Measurements from ENCODE around the gene HAUS7.

The HAUS7 gene

DNA sequence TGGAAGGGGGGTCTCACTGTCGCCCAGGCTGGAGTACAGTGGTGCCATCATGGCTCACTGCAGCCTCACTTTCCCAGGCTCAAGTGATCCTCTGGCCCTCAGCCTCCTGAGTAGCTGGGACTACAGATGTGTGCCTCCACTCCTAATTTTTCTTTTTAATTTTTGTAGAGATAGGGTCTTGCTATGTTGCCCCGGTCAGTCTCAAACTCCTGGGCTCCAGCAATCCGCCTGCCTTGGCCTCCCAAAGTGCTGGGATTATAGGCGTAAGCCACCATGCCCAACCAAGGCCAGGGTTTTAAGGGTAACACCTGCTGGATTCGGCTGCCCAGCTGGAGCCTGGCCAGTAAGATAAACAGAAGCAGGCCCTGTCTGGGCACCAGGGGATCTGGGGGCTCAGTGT is 27.9 kb downstream of the HAUS7 start:
- 97% methylated on average over 5 of the region's 5 CpGs for WGBS (ENCODE audit: insufficient coverage)
- Histone ChIP-seq H3K27me3 (replicated peaks in 2 of 5; ENCODE audit: control insufficient read depth in 4 of 5, insufficient read depth in 5 of 5, low read length in 4 of 5) (peaks cover 0 to 3% (median 0%) of the 10 kb centered on the region in 5 experiments), H3K4me1 (ENCODE audit: control extremely low read depth in 1 of 4, control insufficient read depth in 4 of 4, insufficient read depth in 4 of 4, low read length in 3 of 4) (peaks cover 0 to 5% (median 0%) of the 10 kb centered on the region in 4 experiments), H3K9me3 (ENCODE audit: control extremely low read depth in 1 of 5, control insufficient read depth in 4 of 5, insufficient read depth in 2 of 5, low read depth in 1 of 5, low read length in 4 of 5) (peaks cover 0 to 4% (median 0%) of the 10 kb centered on the region in 5 experiments), H3K36me3 (ENCODE audit: control insufficient read depth in 4 of 4, insufficient read depth in 4 of 4, low read length in 3 of 4) (no peaks in the 10 kb centered on the region), H3K27ac (ENCODE audit: insufficient read depth in 1 of 2, low read depth in 1 of 2, low read length in 2 of 2, poor library complexity in 1 of 2, severe bottlenecking in 2 of 2) (no peak overlapping the region), H3K4me3 (ENCODE audit: control insufficient read depth in 1 of 7, extremely low read depth in 1 of 7, insufficient read depth in 4 of 7, low read depth in 2 of 7, low read length in 6 of 7) (no peak overlapping the region)
- DNase-seq = no peak
- POLR2A ChIA-PET = no interaction called here
- CTCF ChIA-PET = no interaction called here

DNA sequence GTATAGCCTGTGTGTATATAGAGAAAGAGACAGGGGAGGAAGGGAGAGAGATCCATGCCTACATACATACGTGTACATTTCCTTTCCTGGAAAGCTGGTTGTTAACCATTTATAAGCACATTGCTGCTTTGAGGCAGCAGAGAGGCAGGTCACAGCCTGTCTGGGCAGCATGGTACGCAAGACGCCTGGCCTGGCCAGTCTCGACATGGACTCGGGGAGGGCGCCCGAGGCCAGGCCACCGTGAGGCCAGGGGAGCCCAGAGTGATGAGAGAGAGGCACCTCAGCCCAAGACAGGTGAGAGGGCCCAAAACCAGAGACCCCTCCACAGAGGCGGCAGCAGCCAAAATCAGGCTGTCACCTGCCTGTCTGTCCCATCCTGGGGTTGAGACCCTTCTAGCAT is 28.4 kb downstream of the HAUS7 start:
- Histone ChIP-seq H3K36me3 (ENCODE audit: control insufficient read depth in 4 of 4, insufficient read depth in 4 of 4, low read length in 3 of 4) (no peaks in the 10 kb centered on the region), H3K4me3 (ENCODE audit: control insufficient read depth in 1 of 7, extremely low read depth in 1 of 7, insufficient read depth in 4 of 7, low read depth in 2 of 7, low read length in 6 of 7) (no peak overlapping the region), H3K4me1 (ENCODE audit: control extremely low read depth in 1 of 4, control insufficient read depth in 4 of 4, insufficient read depth in 4 of 4, low read length in 3 of 4) (peaks cover 0 to 5% (median 0%) of the 10 kb centered on the region in 4 experiments), H3K9me3 (ENCODE audit: control extremely low read depth in 1 of 5, control insufficient read depth in 4 of 5, insufficient read depth in 2 of 5, low read depth in 1 of 5, low read length in 4 of 5) (peaks cover 0 to 4% (median 0%) of the 10 kb centered on the region in 5 experiments), H3K27ac (ENCODE audit: insufficient read depth in 1 of 2, low read depth in 1 of 2, low read length in 2 of 2, poor library complexity in 1 of 2, severe bottlenecking in 2 of 2) (no peak overlapping the region), H3K27me3 (replicated peaks in 2 of 5; ENCODE audit: control insufficient read depth in 4 of 5, insufficient read depth in 5 of 5, low read length in 4 of 5) (peaks cover 0 to 3% (median 0%) of the 10 kb centered on the region in 5 experiments)
- POLR2A ChIA-PET = no interaction called here
- 94% methylated on average over 8 of the region's 9 CpGs for WGBS (ENCODE audit: insufficient coverage)
- DNase-seq = no peak
- CTCF ChIA-PET = no interaction called here

DNA sequence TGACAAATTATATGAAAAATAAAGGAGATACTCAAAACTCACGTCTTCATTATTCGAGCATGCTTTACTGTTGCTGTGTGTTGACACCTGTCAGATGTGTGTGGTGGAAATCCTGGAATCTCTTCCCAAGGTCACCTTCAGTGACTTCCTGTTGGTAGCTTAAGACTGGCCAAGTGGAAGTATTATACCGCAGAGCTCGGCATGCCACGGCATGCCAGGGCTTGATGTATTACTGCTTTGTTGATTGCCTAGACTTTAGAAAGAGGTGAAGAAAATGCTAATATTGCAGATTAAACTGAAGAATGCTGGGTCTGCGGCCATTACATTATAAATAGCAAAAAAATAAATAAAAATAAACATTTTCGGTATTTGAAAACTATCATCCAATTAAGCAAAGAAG is 29.1 kb downstream of the HAUS7 start:
- Histone ChIP-seq H3K36me3 (ENCODE audit: control insufficient read depth in 4 of 4, insufficient read depth in 4 of 4, low read length in 3 of 4) (no peaks in the 10 kb centered on the region), H3K27me3 (replicated peaks in 2 of 5; ENCODE audit: control insufficient read depth in 4 of 5, insufficient read depth in 5 of 5, low read length in 4 of 5) (peaks cover 0 to 3% (median 0%) of the 10 kb centered on the region in 5 experiments), H3K4me1 (ENCODE audit: control extremely low read depth in 1 of 4, control insufficient read depth in 4 of 4, insufficient read depth in 4 of 4, low read length in 3 of 4) (peaks cover 0 to 2% (median 0%) of the 10 kb centered on the region in 4 experiments), H3K27ac (ENCODE audit: insufficient read depth in 1 of 2, low read depth in 1 of 2, low read length in 2 of 2, poor library complexity in 1 of 2, severe bottlenecking in 2 of 2) (no peak overlapping the region), H3K9me3 (ENCODE audit: control extremely low read depth in 1 of 5, control insufficient read depth in 4 of 5, insufficient read depth in 2 of 5, low read depth in 1 of 5, low read length in 4 of 5) (peaks cover 0 to 4% (median 0%) of the 10 kb centered on the region in 5 experiments), H3K4me3 (ENCODE audit: control insufficient read depth in 1 of 7, extremely low read depth in 1 of 7, insufficient read depth in 4 of 7, low read depth in 2 of 7, low read length in 6 of 7) (no peak overlapping the region)
- DNase-seq = no peak
- ChIA-PET CTCF (no interaction called here), POLR2A (no interaction called here)
- WGBS (ENCODE audit: insufficient coverage) = 93% methylated on average over 5 of the region's 7 CpGs

DNA sequence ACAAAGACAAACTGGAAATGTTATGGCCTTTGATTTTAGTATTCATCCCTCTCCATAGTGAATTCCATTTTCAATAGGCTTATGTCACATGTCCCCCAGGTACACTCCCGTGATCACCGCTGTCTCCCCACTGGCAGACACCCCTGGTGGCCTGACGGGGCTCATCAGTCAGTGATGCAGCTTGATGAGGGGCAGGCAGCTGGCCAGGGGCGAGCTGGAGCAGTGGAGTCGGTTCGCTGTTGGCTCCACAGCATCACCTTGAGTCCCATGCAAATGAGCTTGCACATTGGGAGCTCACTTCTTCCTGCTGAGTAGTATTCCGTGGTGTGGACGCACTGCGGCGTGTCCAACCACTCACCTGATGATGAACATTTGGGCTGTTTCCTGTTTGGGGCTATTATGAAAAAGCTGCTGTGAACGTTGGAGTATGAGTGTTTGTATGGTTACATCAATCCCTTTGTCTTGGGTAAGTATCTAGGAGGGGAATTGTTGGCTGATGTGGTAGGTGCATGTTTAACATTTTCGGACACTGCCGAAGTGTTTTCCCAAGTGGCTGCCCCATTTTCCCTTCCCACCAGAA is 29.7 kb downstream of the HAUS7 start:
- H3K27me3 ChIP-seq (replicated peaks in 2 of 5; ENCODE audit: control insufficient read depth in 4 of 5, insufficient read depth in 5 of 5, low read length in 4 of 5) = peaks cover 0 to 3% (median 0%) of the 10 kb centered on the region in 5 experiments
- H3K9me3 ChIP-seq (ENCODE audit: control extremely low read depth in 1 of 5, control insufficient read depth in 4 of 5, insufficient read depth in 2 of 5, low read depth in 1 of 5, low read length in 4 of 5) = peaks cover 0 to 4% (median 0%) of the 10 kb centered on the region in 5 experiments
- POLR2A ChIA-PET = no interaction called here
- H3K36me3 ChIP-seq (ENCODE audit: control insufficient read depth in 4 of 4, insufficient read depth in 4 of 4, low read length in 3 of 4) = no peaks in the 10 kb centered on the region
- no peak overlapping the region for H3K27ac ChIP-seq (ENCODE audit: insufficient read depth in 1 of 2, low read depth in 1 of 2, low read length in 2 of 2, poor library complexity in 1 of 2, severe bottlenecking in 2 of 2)
- no peak overlapping the region for H3K4me3 ChIP-seq (ENCODE audit: control insufficient read depth in 1 of 7, extremely low read depth in 1 of 7, insufficient read depth in 4 of 7, low read depth in 2 of 7, low read length in 6 of 7)
- 84% methylated on average over 11 of the region's 13 CpGs for WGBS (ENCODE audit: insufficient coverage)
- CTCF ChIA-PET = no interaction called here
- DNase-seq = no peak
- H3K4me1 ChIP-seq (ENCODE audit: control extremely low read depth in 1 of 4, control insufficient read depth in 4 of 4, insufficient read depth in 4 of 4, low read length in 3 of 4) = peaks cover 0 to 2% (median 0%) of the 10 kb centered on the region in 4 experiments

DNA sequence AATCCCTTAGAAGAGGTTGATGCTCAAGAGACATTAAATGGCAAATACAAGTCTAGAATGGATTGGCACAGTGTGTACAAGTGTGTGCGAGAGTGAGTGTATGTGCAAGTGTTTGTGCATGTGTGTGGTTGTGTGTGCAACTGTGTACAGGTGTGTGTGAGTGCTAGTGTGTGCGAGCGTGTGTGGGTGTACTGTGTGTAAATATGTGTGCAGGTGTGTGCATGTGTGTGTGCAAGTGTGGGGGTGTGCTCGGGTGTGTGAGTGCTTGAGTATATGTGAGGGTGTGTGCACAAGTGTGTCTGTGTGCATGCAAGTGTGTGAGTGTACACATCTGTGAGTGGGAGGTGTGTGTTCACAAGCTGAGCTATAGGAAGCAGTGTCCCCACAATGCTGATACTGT is 30.4 kb downstream of the HAUS7 start:
- CTCF ChIA-PET = interaction anchor here (0.9 kb wide), 1 partner anchor 498 kb away, joined by 3 read pairs; no protein-coding TSS in a partner anchor
- WGBS (ENCODE audit: insufficient coverage) = 100% methylated on average over 4 of the region's 4 CpGs
- POLR2A ChIA-PET = no interaction called here
- DNase-seq = no peak
- Histone ChIP-seq H3K27ac (ENCODE audit: insufficient read depth in 1 of 2, low read depth in 1 of 2, low read length in 2 of 2, poor library complexity in 1 of 2, severe bottlenecking in 2 of 2) (no peak overlapping the region), H3K27me3 (replicated peaks in 2 of 5; ENCODE audit: control insufficient read depth in 4 of 5, insufficient read depth in 5 of 5, low read length in 4 of 5) (peaks cover 0 to 3% (median 0%) of the 10 kb centered on the region in 5 experiments), H3K4me3 (ENCODE audit: control insufficient read depth in 1 of 7, extremely low read depth in 1 of 7, insufficient read depth in 4 of 7, low read depth in 2 of 7, low read length in 6 of 7) (no peak overlapping the region), H3K4me1 (ENCODE audit: control extremely low read depth in 1 of 4, control insufficient read depth in 4 of 4, insufficient read depth in 4 of 4, low read length in 3 of 4) (no peaks in the 10 kb centered on the region), H3K9me3 (ENCODE audit: control extremely low read depth in 1 of 5, control insufficient read depth in 4 of 5, insufficient read depth in 2 of 5, low read depth in 1 of 5, low read length in 4 of 5) (peaks cover 0 to 4% (median 0%) of the 10 kb centered on the region in 5 experiments), H3K36me3 (ENCODE audit: control insufficient read depth in 4 of 4, insufficient read depth in 4 of 4, low read length in 3 of 4) (no peaks in the 10 kb centered on the region)

DNA sequence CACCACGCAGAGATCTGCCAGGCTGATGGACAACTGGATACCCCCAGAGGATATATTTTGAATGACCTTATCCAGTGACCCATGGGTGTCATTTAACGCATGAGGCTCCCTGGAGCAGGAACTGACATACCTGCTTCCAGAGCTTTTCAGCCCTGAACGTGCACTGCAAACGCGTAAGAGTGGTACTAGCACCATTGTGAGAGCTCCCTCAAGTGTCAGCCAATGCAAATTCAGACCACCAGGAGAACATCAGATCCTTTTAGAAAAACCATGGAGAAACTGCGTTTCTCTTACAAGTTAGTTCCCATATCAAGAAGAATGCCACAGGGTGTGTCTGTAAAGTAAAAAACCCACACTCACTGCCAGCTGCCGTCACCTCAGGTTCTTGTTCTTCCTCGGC is 31.8 kb downstream of the HAUS7 start:
- Histone ChIP-seq H3K9me3 (ENCODE audit: control extremely low read depth in 1 of 5, control insufficient read depth in 4 of 5, insufficient read depth in 2 of 5, low read depth in 1 of 5, low read length in 4 of 5) (peaks cover 0 to 4% (median 0%) of the 10 kb centered on the region in 5 experiments), H3K27ac (ENCODE audit: insufficient read depth in 1 of 2, low read depth in 1 of 2, low read length in 2 of 2, poor library complexity in 1 of 2, severe bottlenecking in 2 of 2) (no peak overlapping the region), H3K36me3 (ENCODE audit: control insufficient read depth in 4 of 4, insufficient read depth in 4 of 4, low read length in 3 of 4) (no peaks in the 10 kb centered on the region), H3K27me3 (replicated peaks in 2 of 5; ENCODE audit: control insufficient read depth in 4 of 5, insufficient read depth in 5 of 5, low read length in 4 of 5) (peaks cover 0 to 9% (median 0%) of the 10 kb centered on the region in 5 experiments), H3K4me3 (ENCODE audit: control insufficient read depth in 1 of 7, extremely low read depth in 1 of 7, insufficient read depth in 4 of 7, low read depth in 2 of 7, low read length in 6 of 7) (no peak overlapping the region), H3K4me1 (ENCODE audit: control extremely low read depth in 1 of 4, control insufficient read depth in 4 of 4, insufficient read depth in 4 of 4, low read length in 3 of 4) (no peaks in the 10 kb centered on the region)
- POLR2A ChIA-PET = interaction anchor here (0.6 kb wide), 1 partner anchor 168 kb away, joined by 8 read pairs; no protein-coding TSS in a partner anchor
- peak; percentile 28 to 43 (median 41) for DNase-seq
- 44% methylated on average over 8 of the region's 8 CpGs for WGBS (ENCODE audit: insufficient coverage)
- CTCF ChIA-PET = interaction anchor here (1.3 to 2.2 kb wide), 2 partner anchors 13 to 40 kb away, joined by 3 to 8 read pairs; no protein-coding TSS in a partner anchor

DNA sequence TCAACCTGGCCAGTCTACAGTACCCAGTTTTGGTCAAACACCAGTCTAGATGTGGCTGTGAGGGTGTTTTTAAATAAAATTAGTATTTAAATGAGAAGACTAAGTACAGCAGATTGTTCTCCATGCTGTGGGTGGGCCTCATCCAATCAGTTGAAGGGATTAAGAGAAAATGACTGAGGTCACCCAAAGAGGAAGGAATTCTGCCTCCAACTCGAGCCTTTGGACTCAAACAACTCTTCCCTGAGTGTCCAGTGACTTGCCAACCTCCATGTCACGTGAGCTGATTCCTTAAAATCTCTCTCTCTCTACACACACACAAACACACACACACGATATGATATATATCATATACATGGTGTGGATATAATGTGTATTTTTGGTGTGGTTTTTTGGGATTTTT is 34.5 kb downstream of the HAUS7 start:
- CTCF ChIA-PET = no interaction called here
- POLR2A ChIA-PET = no interaction called here
- Histone ChIP-seq H3K9me3 (ENCODE audit: control extremely low read depth in 1 of 5, control insufficient read depth in 4 of 5, insufficient read depth in 2 of 5, low read depth in 1 of 5, low read length in 4 of 5) (peaks cover 0 to 11% (median 0%) of the 10 kb centered on the region in 5 experiments), H3K27me3 (replicated peaks in 2 of 5; ENCODE audit: control insufficient read depth in 4 of 5, insufficient read depth in 5 of 5, low read length in 4 of 5) (peaks cover 0 to 18% (median 0%) of the 10 kb centered on the region in 5 experiments), H3K4me3 (ENCODE audit: control insufficient read depth in 1 of 7, extremely low read depth in 1 of 7, insufficient read depth in 4 of 7, low read depth in 2 of 7, low read length in 6 of 7) (no peak overlapping the region), H3K27ac (ENCODE audit: insufficient read depth in 1 of 2, low read depth in 1 of 2, low read length in 2 of 2, poor library complexity in 1 of 2, severe bottlenecking in 2 of 2) (no peak overlapping the region), H3K36me3 (ENCODE audit: control insufficient read depth in 4 of 4, insufficient read depth in 4 of 4, low read length in 3 of 4) (no peaks in the 10 kb centered on the region), H3K4me1 (ENCODE audit: control extremely low read depth in 1 of 4, control insufficient read depth in 4 of 4, insufficient read depth in 4 of 4, low read length in 3 of 4) (no peaks in the 10 kb centered on the region)
- DNase-seq = no peak
- 17% methylated on average over 1 of the region's 3 CpGs for WGBS (ENCODE audit: insufficient coverage)
